WTC11 (cell line): ENCODE measurements around the gene CAMK1. TPM values are rescaled to one million over a fixed set of nuclear protein-coding genes. Genes with fewer than 3 reads are reported as not detected.

ENCODE experiments used
- ATAC-seq: fragments of 200-7000 bp; cut with Tn5 transposase; 2 replicates; pipeline ENCODE4 v1.10.0; 2021; ENCODE audit warnings: mild to moderate bottlenecking, moderate library complexity
- CTCF ChIA-PET: fragments of 300-600 bp; sonication (Branson Sonifier 250); formaldehyde crosslinking; loops from one replicate; lab custom pipeline; 2021; ENCODE audit warnings: antibody characterized with exemption; lab: Charles Lee
- POLR2A ChIA-PET: fragments of 350-600 bp; sonication (Branson Sonifier 250); formaldehyde crosslinking; loops from one replicate; lab custom pipeline; 2021; ENCODE audit warnings: antibody characterized with exemption; lab: Charles Lee
- DNase-seq: peaks from one replicate; pipeline ENCODE4 v3.0.0; 2021; ENCODE audit warnings: low spot score
- H3K27ac Mint-ChIP-seq: 2 replicates; pipeline ENCODE4 v1.8.0; 2021; ENCODE audit warnings: mixed read lengths
- H3K27me3 Mint-ChIP-seq: 2 replicates; pipeline ENCODE4 v1.8.0; 2021; ENCODE audit warnings: low read depth, mild to moderate bottlenecking, moderate library complexity, mixed read lengths
- H3K36me3 Mint-ChIP-seq: 2 replicates; pipeline ENCODE4 v1.8.0; 2021; ENCODE audit warnings: mixed read lengths
- H3K4me1 Mint-ChIP-seq: 2 replicates; pipeline ENCODE4 v1.8.0; 2022; ENCODE audit warnings: mixed read lengths
- H3K4me3 Mint-ChIP-seq: 2 replicates; pipeline ENCODE4 v1.8.0; 2021; ENCODE audit warnings: mild to moderate bottlenecking, moderate library complexity, mixed read lengths
- H3K9me3 Mint-ChIP-seq: 2 replicates; pipeline ENCODE4 v1.8.0; 2021; ENCODE audit warnings: mixed read lengths
- AR ChIP-seq: fragments of 250-450 bp; sonication (Bioruptor Pico); IDR thresholded peaks from 2 replicates; pipeline ENCODE4 v1.9.0; 2021; ENCODE audit warnings: mild to moderate bottlenecking
- ATF6 ChIP-seq: sonication (generic); formaldehyde crosslinking; IDR thresholded peaks from 2 replicates; pipeline ENCODE4 v1.8.1; 2023; ENCODE audit warnings: mild to moderate bottlenecking, missing genetic modification reagents
- CTCF ChIP-seq: fragments of 200-600 bp; IDR thresholded peaks from 2 replicates; pipeline ENCODE4 v1.8.0; 2022; ENCODE audit warnings: antibody characterized with exemption
- E2F1 ChIP-seq: sonication (generic); formaldehyde crosslinking; IDR thresholded peaks from 2 replicates; pipeline ENCODE4 v1.8.0; 2022; ENCODE audit warnings: mild to moderate bottlenecking, missing genetic modification reagents
- ETV6 ChIP-seq: sonication (generic); formaldehyde crosslinking; IDR thresholded peaks from 2 replicates; pipeline ENCODE4 v1.8.1; 2022; ENCODE audit warnings: mild to moderate bottlenecking, missing genetic modification reagents
- FOXK1 ChIP-seq: sonication (generic); formaldehyde crosslinking; IDR thresholded peaks from 2 replicates; pipeline ENCODE4 v1.8.0; 2022; ENCODE audit warnings: mild to moderate bottlenecking, moderate library complexity, missing genetic modification reagents
- FOXP4 ChIP-seq: sonication (generic); formaldehyde crosslinking; IDR thresholded peaks from 2 replicates; pipeline ENCODE4 v1.8.0; 2022; ENCODE audit warnings: mild to moderate bottlenecking, missing genetic modification reagents
- GRHL2 ChIP-seq: fragments of 250-450 bp; sonication (Bioruptor Pico); IDR thresholded peaks from 2 replicates; pipeline ENCODE4 v1.8.0; 2022; ENCODE audit warnings: mild to moderate bottlenecking, moderate library complexity; ENCODE audit not compliant: insufficient replicate concordance, severe bottlenecking
- JAZF1 ChIP-seq: fragments of 250-450 bp; sonication (Bioruptor Pico); IDR thresholded peaks from 2 replicates; pipeline ENCODE4 v1.9.0; 2021; ENCODE audit warnings: moderate library complexity, mild to moderate bottlenecking, inconsistent platforms
- NFYB ChIP-seq: sonication (generic); formaldehyde crosslinking; conservative IDR thresholded peaks from 2 replicates; pipeline ENCODE4 v1.8.0; 2022; ENCODE audit warnings: low read depth, missing genetic modification reagents
- OVOL2 ChIP-seq: fragments of 250-450 bp; sonication (Bioruptor Pico); IDR thresholded peaks from 2 replicates; pipeline ENCODE4 v1.9.0; 2021; ENCODE audit warnings: mild to moderate bottlenecking, borderline replicate concordance
- SOX15 ChIP-seq: fragments of 250-450 bp; sonication (Bioruptor Pico); IDR thresholded peaks from 2 replicates; pipeline ENCODE4 v1.9.0; 2021; ENCODE audit warnings: mild to moderate bottlenecking
- TEAD1 ChIP-seq: sonication (generic); formaldehyde crosslinking; IDR thresholded peaks from 2 replicates; pipeline ENCODE4 v1.8.0; 2022; ENCODE audit warnings: mild to moderate bottlenecking, missing genetic modification reagents
- USF1 ChIP-seq: sonication (generic); formaldehyde crosslinking; IDR thresholded peaks from 2 replicates; pipeline ENCODE4 v1.8.0; 2022; ENCODE audit warnings: mild to moderate bottlenecking, missing genetic modification reagents
- ZNF138 ChIP-seq: sonication (generic); formaldehyde crosslinking; conservative IDR thresholded peaks from 2 replicates; pipeline ENCODE4 v1.8.1; 2022; ENCODE audit warnings: mild to moderate bottlenecking, moderate library complexity, missing genetic modification reagents
- ZNF532 ChIP-seq: fragments of 250-450 bp; sonication (Bioruptor Pico); IDR thresholded peaks from 2 replicates; pipeline ENCODE4 v1.9.0; 2021; ENCODE audit warnings: mild to moderate bottlenecking, borderline replicate concordance
- ZSCAN18 ChIP-seq: fragments of 250-450 bp; sonication (Bioruptor Pico); IDR thresholded peaks from 2 replicates; pipeline ENCODE4 v2.1.2; 2022; ENCODE audit warnings: mild to moderate bottlenecking, moderate library complexity
- total RNA-seq: library from RNA; stranded (reverse); gene quantifications from 3 replicates; pipeline ENCODE4 v1.2.3, GENCODE V29; 2021

Gene CAMK1
- total RNA-seq, 1 experiment from 2014 or later = 3.1 TPM

- no peak for TF ChIP-seq ATF6
- TF ChIP-seq ZNF532 (CRISPR knock-in tag) = no peak
- TF ChIP-seq TEAD1 (CRISPR knock-in tag) = no peak
- TF ChIP-seq, all 79 proteins: peak for 0
Measured at GRCh38 chr3:9746330-9746729, 23.4 kb downstream of the CAMK1 start (continued).

- ChIA-PET POLR2A (no interaction called here), CTCF (no interaction called here)
- DNase-seq = no peak
- H3K36me3 Mint-ChIP-seq = peaks cover 63% of the 10 kb centered on the region
- H3K9me3 Mint-ChIP-seq = no peaks in the 10 kb centered on the region
- H3K27me3 Mint-ChIP-seq = no peaks in the 10 kb centered on the region
- ATAC-seq = no peak
- no peak overlapping the region for H3K27ac Mint-ChIP-seq
- H3K4me3 Mint-ChIP-seq = no peak overlapping the region
- H3K4me1 Mint-ChIP-seq = peaks cover 8% of the 10 kb centered on the region
- TF ChIP-seq USF1 (CRISPR knock-in tag) (no peak), NFYB (CRISPR knock-in tag) (no peak), ETV6 (CRISPR knock-in tag) (no peak), ZSCAN18 (no peak), E2F1 (CRISPR knock-in tag) (no peak), JAZF1 (CRISPR knock-in tag) (no peak), FOXP4 (CRISPR knock-in tag) (no peak), OVOL2 (CRISPR knock-in tag) (no peak), GRHL2 (no peak), FOXK1 (no peak), SOX15 (CRISPR knock-in tag) (no peak), ZNF138 (no peak), CTCF (no peak), AR (CRISPR knock-in tag) (no peak)
Measured at GRCh38 chr3:9745521-9745920, 24.2 kb downstream of the CAMK1 start.
